Measurements from ENCODE around the gene CBLN1. TPM values are rescaled to one million over a fixed set of nuclear protein-coding genes. Genes with fewer than 3 reads are reported as not detected.

Gene CBLN1
- total RNA-seq, 1 donor from 2014 or later: not detected

DNA sequence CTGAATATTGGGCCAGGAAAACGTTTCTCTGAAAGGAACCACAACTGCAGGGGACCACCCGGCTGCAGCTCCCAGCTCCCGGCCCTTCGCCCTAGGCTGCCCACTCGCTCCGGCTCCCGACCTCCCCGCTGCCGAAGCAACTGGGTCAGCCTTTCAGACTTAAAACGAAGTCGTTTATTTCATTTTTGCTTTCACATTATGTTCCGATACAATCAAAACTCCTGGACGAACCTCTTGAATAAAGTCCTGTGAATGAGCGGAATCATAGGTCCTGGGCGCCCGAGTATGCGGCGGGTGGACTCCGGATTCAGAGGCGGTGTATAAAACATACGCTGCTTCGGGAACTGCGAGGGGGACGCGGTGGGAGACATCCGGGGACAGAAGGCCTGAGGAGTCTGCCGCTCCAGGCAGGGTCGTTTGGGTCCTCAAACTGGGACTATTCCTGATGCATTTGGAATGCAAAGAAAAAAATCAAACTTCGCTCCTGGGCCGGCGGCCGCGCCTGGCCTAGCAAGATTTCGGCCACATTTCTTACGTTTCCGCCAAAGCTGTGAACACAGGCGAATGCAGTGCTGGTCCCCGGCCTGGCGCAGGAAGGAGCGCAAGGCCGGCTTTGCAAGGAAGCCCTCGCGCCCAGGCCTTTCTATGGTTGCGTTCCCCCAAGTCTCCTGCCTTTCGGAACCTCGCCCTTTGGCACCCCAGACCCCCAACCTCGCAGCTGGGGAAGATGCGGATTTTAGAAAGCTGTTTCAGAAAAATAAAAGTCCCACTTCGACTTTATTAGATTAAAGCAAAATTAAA, 3.7 kb downstream of the CBLN1 start:
- Histone ChIP-seq H3K9me3 (no peaks in the 10 kb centered on the region), H3K4me3 (peak overlapping the region; percentile 21), H3K27me3 (ENCODE audit: low read depth) (peaks cover 93% of the 10 kb centered on the region), H3K4me1 (peaks cover 27% of the 10 kb centered on the region), H3K36me3 (no peaks in the 10 kb centered on the region), H3K27ac (no peak overlapping the region)
- intact Hi-C loops (cut with DNase I): no loop called here
- TF ChIP-seq, protein P1, sequence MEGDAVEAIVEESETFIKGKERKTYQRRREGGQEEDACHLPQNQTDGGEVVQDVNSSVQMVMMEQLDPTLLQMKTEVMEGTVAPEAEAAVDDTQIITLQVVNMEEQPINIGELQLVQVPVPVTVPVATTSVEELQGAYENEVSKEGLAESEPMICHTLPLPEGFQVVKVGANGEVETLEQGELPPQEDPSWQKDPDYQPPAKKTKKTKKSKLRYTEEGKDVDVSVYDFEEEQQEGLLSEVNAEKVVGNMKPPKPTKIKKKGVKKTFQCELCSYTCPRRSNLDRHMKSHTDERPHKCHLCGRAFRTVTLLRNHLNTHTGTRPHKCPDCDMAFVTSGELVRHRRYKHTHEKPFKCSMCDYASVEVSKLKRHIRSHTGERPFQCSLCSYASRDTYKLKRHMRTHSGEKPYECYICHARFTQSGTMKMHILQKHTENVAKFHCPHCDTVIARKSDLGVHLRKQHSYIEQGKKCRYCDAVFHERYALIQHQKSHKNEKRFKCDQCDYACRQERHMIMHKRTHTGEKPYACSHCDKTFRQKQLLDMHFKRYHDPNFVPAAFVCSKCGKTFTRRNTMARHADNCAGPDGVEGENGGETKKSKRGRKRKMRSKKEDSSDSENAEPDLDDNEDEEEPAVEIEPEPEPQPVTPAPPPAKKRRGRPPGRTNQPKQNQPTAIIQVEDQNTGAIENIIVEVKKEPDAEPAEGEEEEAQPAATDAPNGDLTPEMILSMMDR (IDR thresholded peaks at IDR 0.05): no peak
- no peak for DNase-seq
- no peak for ATAC-seq

DNA sequence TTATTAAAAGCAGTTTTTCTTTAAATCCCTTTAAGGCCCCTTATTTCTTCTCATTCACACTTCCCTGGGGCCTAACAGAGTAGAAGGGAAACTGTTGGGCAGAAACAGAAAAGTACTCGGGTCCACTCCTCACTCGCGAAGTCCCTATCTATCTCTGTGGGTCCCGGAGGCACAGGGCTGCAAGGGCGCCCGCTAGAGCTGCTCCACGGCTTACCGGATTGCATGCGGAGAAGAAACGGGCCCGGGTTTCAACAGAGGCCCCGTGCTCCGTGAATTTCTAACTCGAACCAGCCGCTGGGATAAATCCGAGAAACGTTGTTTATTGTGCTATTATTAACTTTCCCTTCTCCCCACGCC, 4.3 kb downstream of the CBLN1 start:
- ATAC-seq (no peak), DNase-seq (no peak)
- H3K4me1 ChIP-seq: peaks cover 21% of the 10 kb centered on the region
- no peaks in the 10 kb centered on the region for H3K9me3 ChIP-seq
- H3K36me3 ChIP-seq: no peaks in the 10 kb centered on the region
- intact Hi-C loops (cut with DNase I): no loop called here
- H3K4me3 ChIP-seq: peak overlapping the region; percentile 21
- TF ChIP-seq, protein P1 (IDR thresholded peaks at IDR 0.05): no peak
- H3K27me3 ChIP-seq (ENCODE audit: low read depth): peaks cover 93% of the 10 kb centered on the region
- H3K27ac ChIP-seq: no peak overlapping the region

DNA sequence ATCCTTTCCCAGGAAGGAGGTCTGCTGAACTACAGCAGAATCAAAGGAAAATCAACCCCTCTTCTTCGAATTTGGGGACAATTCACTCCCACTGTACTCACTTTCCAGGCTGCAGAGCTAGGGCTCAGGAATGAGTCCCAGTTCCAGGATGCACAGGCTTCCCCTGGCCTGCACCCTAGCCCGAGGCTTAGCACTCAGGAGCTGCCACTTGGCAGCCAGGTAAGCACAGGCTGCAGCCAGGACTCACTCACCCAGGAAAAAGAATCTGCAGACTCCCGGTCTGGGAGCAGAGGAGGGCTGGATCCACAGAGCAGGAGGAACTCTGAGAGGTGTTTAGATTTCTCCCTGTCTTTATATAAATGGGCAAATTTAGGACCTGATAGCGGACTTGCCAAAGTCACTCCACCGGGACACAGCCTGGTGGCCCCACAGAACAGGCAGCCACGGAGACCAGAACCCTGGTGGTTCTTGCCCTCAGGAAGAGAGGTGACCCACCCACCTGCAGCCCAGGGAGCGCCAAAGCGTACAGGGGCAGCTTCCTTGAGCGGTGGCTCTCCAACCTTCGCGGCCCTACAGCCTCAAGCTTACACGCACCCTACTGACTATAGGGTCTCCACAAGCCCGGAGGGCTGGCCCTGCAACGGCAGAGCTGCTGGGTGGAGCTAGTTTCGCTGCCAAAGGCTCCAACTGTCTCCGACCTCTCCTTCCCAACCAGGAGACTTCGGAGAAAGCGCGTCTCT, 4.8 kb downstream of the CBLN1 start:
- TF ChIP-seq, protein P1 (IDR thresholded peaks at IDR 0.05): no peak
- no peak overlapping the region for H3K27ac ChIP-seq
- H3K36me3 ChIP-seq: no peaks in the 10 kb centered on the region
- intact Hi-C loops (cut with DNase I): no loop called here
- H3K4me3 ChIP-seq: no peak overlapping the region
- peaks cover 20% of the 10 kb centered on the region for H3K4me1 ChIP-seq
- ATAC-seq (no peak), DNase-seq (no peak)
- H3K9me3 ChIP-seq: no peaks in the 10 kb centered on the region
- peaks cover 94% of the 10 kb centered on the region for H3K27me3 ChIP-seq (ENCODE audit: low read depth)

DNA sequence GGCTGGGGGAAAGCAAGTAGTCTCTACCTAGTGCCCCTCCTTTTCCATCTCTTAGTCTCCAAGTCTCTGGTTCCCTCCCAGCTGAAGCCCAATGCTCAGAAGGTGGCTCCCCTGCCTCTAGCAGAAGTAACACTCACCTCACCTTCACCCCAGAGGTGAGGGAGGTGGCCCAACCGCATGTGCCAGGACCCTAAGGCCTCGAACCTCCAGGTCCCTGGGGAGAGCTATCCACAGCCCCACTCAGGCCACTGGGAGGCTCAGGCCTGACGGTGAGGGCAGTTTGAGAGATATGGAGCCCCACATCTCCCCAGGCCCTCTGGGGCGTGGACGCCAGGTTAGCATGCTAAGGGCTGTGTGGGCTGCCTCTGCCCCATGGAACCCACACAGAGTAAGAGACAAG, 5.8 kb downstream of the CBLN1 start:
- ATAC-seq: no peak
- TF ChIP-seq, protein P1 (IDR thresholded peaks at IDR 0.05): no peak
- peaks cover 86% of the 10 kb centered on the region for H3K27me3 ChIP-seq (ENCODE audit: low read depth)
- H3K9me3 ChIP-seq: no peaks in the 10 kb centered on the region
- H3K36me3 ChIP-seq: no peaks in the 10 kb centered on the region
- H3K4me3 ChIP-seq: no peak overlapping the region
- no peak for DNase-seq
- no peak overlapping the region for H3K27ac ChIP-seq
- intact Hi-C loops (cut with DNase I): no loop called here
- peaks cover 13% of the 10 kb centered on the region for H3K4me1 ChIP-seq

DNA sequence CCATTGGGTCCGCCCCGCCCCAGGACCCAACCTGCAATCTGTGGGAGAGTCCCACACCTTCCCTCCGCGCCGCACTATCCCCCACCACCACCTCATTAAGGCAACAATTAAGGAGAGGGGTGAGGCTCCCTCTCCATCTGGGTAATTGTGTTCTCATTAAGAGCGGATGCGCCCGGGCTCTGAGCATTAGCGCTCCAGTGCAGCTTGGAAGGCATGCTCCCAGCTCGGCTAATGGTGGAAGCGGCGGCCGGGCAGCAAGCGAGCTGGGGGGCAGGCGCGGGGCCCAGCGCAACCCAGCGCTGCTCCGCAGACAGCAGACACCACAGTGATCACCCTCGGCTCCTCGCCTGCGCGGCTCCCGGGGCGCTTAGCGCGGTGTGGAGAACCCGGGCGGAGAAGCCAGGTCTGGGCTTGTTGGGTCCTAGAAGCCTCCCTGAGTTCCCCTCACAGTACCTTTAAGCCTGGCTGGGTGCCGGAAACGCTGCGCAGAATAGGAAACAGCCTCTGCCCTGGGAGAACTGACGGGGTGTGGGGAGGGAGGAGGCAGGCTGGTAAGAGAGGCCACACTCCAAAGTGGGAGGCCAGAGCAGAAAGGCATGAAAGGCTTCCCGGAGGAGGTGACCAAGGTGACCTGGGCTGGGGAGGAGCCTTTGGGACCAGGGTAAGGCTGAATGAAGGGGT, 6.4 kb downstream of the CBLN1 start:
- no peak overlapping the region for H3K4me3 ChIP-seq
- ATAC-seq: no peak
- no peaks in the 10 kb centered on the region for H3K9me3 ChIP-seq
- H3K27me3 ChIP-seq (ENCODE audit: low read depth): peaks cover 79% of the 10 kb centered on the region
- no peak for DNase-seq
- no peak overlapping the region for H3K27ac ChIP-seq
- H3K4me1 ChIP-seq: peaks cover 12% of the 10 kb centered on the region
- intact Hi-C loops (cut with DNase I): no loop called here
- H3K36me3 ChIP-seq: no peaks in the 10 kb centered on the region
- TF ChIP-seq, protein P1 (IDR thresholded peaks at IDR 0.05): no peak
